IMR-90 (cell line): ENCODE measurements around the gene RRP7A.
"Not testable (repeated sequence)": the region's sequence is repeated elsewhere in the genome, so short reads cannot be mapped to it uniquely, and the experiment has no call there.

ENCODE experiments used
- BHLHE40 ChIP-seq: fragments of 150-350 bp; IDR thresholded peaks from 2 replicates; pipeline ENCODE4 v1.6.1; 2016; ENCODE audit warnings: mild to moderate bottlenecking, low read depth, low read length
- CTCF ChIP-seq: conservative IDR thresholded peaks from 2 replicates; pipeline ENCODE4 v1.5.1; 2012; ENCODE audit warnings: mild to moderate bottlenecking, low read depth, low read length, improper control_type of control experiment
- MAFK ChIP-seq: IDR thresholded peaks from 2 replicates; pipeline ENCODE4 v1.6.1; 2012; ENCODE audit warnings: low read depth, low read length, improper control_type of control experiment
- MAZ ChIP-seq: IDR thresholded peaks from 2 replicates; pipeline ENCODE4 v1.6.1; 2012; ENCODE audit warnings: low read depth, mild to moderate bottlenecking, low read length, improper control_type of control experiment, moderate library complexity, borderline replicate concordance
- MXI1 ChIP-seq: IDR thresholded peaks from 2 replicates; pipeline ENCODE4 v1.6.1; 2012; ENCODE audit warnings: low read depth, mild to moderate bottlenecking, low read length, moderate library complexity, borderline replicate concordance
- POLR2A ChIP-seq: IDR thresholded peaks from 2 replicates; pipeline ENCODE4 v1.6.1; 2012; ENCODE audit warnings: mild to moderate bottlenecking, low read depth, low read length
- RAD21 ChIP-seq: IDR thresholded peaks from 2 replicates; pipeline ENCODE4 v1.6.1; 2012; ENCODE audit warnings: low read length, improper control_type of control experiment
- RCOR1 ChIP-seq: IDR thresholded peaks from 2 replicates; pipeline ENCODE4 v1.6.1; 2012; ENCODE audit warnings: mild to moderate bottlenecking, low read length, improper control_type of control experiment; ENCODE audit not compliant: insufficient replicate concordance
- RFX5 ChIP-seq: IDR thresholded peaks from 2 replicates; pipeline ENCODE4 v1.8.0; 2012; ENCODE audit warnings: low read depth, mild to moderate bottlenecking, low read length, moderate library complexity
- SMC3 ChIP-seq: fragments of 150-350 bp; IDR thresholded peaks from 2 replicates; pipeline ENCODE4 v1.6.1; 2016; ENCODE audit warnings: low read depth, mild to moderate bottlenecking, antibody characterized with exemption, low read length, moderate library complexity
- TF ChIP-seq, protein P1 (sequence below): fragments of 150-350 bp; IDR thresholded peaks from 2 replicates; pipeline ENCODE4 v1.6.1; 2017; ENCODE audit warnings: mild to moderate bottlenecking, antibody characterized with exemption, low read length, low read depth

GRCh38 chr22:42563943-42564342 is 44.3 kb upstream of the RRP7A start:
- not testable (repeated sequence) for TF ChIP-seq CTCF, POLR2A, RAD21, RFX5, MXI1, RCOR1, SMC3, BHLHE40, MAZ, MAFK
- TF ChIP-seq, protein P1, sequence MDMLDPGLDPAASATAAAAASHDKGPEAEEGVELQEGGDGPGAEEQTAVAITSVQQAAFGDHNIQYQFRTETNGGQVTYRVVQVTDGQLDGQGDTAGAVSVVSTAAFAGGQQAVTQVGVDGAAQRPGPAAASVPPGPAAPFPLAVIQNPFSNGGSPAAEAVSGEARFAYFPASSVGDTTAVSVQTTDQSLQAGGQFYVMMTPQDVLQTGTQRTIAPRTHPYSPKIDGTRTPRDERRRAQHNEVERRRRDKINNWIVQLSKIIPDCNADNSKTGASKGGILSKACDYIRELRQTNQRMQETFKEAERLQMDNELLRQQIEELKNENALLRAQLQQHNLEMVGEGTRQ = not testable (repeated sequence)
